Effector memory CD4-positive, alpha-beta T cell (primary cell): ENCODE data around the gene TTBK1.

ENCODE experiments used
- DNase-seq, 3 donors: peaks; one replicate each; pipeline ENCODE4 v3.0.0-alpha.2; 2020
- H3K27ac ChIP-seq: 2 replicates; pipeline ENCODE4 v1.7.0; 2013; ENCODE audit warnings: mild to moderate bottlenecking, low read length, moderate library complexity; ENCODE audit not compliant: insufficient read depth, poor library complexity, severe bottlenecking
- H3K27me3 ChIP-seq: replicated peaks from 2 replicates; pipeline ENCODE4 v1.7.0; 2013; ENCODE audit warnings: mild to moderate bottlenecking, low read length; ENCODE audit not compliant: insufficient read depth, control insufficient read depth, poor library complexity, severe bottlenecking
- H3K36me3 ChIP-seq: 2 replicates; pipeline ENCODE4 v1.7.0; 2013; ENCODE audit warnings: mild to moderate bottlenecking, low read length, moderate library complexity; ENCODE audit not compliant: control insufficient read depth, insufficient read depth
- H3K4me1 ChIP-seq: 2 replicates; pipeline ENCODE4 v1.7.0; 2013; ENCODE audit warnings: low read length, mild to moderate bottlenecking; ENCODE audit not compliant: control insufficient read depth, insufficient read depth, poor library complexity, severe bottlenecking
- H3K4me3 ChIP-seq: 2 replicates; pipeline ENCODE4 v1.7.0; 2013; ENCODE audit warnings: low read length, low read depth, mild to moderate bottlenecking; ENCODE audit not compliant: insufficient read depth, poor library complexity, severe bottlenecking
- H3K9me3 ChIP-seq: 2 replicates; pipeline ENCODE4 v1.7.0; 2013; ENCODE audit warnings: mild to moderate bottlenecking, low read length, moderate library complexity; ENCODE audit not compliant: control insufficient read depth

The TTBK1 gene

DNA sequence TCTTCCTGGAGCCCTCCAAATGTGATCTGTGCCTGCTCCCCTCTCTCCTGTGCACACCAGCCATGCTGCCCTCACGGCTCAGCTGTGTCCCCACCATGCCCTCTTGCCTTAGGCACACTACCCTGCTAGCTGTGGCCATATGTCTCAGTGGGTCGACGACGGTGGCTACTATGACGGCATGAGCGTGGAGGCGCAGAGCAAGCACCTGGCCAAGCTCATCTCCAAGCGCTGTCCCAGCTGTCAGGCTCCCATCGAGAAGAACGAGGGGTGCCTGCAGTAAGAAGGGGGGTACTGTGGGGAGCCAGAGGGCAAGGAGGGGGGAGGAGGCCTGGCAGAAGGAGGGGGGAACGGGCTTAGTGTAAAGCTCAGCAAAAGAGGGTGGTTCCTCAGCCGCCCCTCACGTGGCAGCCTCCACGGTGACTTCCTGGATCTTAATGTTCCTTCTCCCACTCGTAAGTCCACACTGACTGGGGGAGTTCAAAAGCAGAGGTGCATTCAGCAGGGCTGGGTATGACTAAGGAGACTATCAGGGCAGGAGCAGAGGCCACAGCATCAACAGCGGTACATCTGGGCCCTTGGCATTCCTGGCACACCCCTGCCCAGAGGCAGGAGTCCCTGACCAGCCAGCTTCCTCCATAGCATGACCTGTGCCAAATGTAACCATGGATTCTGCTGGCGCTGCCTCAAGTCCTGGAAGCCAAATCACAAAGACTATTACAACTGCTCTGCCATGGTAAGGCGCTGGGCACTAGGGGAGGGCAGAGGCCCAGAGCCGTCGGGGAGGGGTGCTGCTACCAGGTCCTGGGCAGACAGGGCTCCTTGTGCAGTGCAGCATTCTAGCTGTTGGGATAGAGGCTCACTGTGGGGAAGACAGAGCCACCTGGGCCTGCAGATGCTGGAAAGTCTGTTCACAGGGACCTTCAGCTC is 22.0 kb upstream of the TTBK1 start:
- Histone ChIP-seq H3K36me3 (peaks cover 17% of the 10 kb centered on the region), H3K4me3 (no peak overlapping the region), H3K27ac (peak overlapping the region; percentile 97), H3K27me3 (no peaks in the 10 kb centered on the region), H3K9me3 (no peaks in the 10 kb centered on the region), H3K4me1 (peaks cover 26% of the 10 kb centered on the region)
- DNase-seq: no peak

DNA sequence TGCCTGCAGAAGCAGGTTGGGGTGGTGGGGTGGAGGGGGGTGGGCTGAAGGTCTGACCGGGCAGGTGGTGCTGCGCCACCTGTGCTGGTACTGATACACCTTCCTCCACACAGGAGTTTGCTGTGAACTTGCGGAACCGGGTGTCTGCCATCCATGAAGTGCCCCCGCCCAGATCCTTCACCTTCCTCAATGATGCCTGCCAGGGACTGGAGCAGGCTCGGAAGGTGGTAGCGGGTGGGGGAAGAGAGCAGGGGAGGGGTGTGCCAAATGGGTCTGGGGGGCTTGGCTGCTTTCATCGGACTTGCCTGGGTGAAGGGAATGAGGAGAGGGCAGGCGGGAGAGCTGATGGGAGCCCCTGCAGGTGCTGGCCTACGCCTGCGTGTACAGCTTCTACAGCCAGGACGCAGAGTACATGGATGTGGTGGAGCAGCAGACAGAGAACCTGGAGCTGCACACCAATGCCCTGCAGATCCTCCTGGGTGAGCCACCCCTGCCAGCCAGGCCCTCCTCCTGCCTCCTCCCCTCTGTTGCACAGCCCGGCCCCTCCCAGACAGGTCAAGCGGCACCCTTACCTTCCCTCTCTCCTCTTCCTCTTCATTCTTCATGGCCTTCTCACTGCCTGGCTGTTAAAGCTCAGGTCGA is 20.7 kb upstream of the TTBK1 start:
- H3K36me3 ChIP-seq: peaks cover 9% of the 10 kb centered on the region
- no peak for DNase-seq
- H3K27me3 ChIP-seq: no peaks in the 10 kb centered on the region
- no peak overlapping the region for H3K4me3 ChIP-seq
- no peaks in the 10 kb centered on the region for H3K9me3 ChIP-seq
- H3K4me1 ChIP-seq: peaks cover 27% of the 10 kb centered on the region
- H3K27ac ChIP-seq: peak overlapping the region; percentile 97

DNA sequence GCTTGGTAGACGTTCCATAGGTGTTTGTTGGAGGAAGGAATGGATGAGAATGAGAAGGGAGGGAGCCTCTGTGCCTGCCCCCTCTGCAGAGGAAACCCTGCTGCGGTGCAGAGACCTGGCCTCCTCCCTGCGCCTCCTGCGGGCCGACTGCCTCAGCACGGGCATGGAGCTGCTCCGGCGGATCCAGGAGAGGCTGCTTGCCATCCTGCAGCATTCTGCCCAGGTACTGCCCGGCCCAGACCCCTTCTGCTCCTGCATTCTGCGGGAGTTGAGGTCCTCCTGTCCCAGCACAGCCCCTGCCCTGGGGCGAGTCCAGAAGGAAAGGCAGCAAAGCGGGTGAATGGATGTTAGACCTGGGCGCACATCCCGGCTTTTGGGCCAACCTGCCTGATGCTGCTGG is 20.1 kb upstream of the TTBK1 start:
- peak overlapping the region; percentile 97 for H3K27ac ChIP-seq
- no peaks in the 10 kb centered on the region for H3K9me3 ChIP-seq
- no peak overlapping the region for H3K4me3 ChIP-seq
- peaks cover 27% of the 10 kb centered on the region for H3K4me1 ChIP-seq
- DNase-seq: no peak
- no peaks in the 10 kb centered on the region for H3K27me3 ChIP-seq
- H3K36me3 ChIP-seq: peaks cover 9% of the 10 kb centered on the region

DNA sequence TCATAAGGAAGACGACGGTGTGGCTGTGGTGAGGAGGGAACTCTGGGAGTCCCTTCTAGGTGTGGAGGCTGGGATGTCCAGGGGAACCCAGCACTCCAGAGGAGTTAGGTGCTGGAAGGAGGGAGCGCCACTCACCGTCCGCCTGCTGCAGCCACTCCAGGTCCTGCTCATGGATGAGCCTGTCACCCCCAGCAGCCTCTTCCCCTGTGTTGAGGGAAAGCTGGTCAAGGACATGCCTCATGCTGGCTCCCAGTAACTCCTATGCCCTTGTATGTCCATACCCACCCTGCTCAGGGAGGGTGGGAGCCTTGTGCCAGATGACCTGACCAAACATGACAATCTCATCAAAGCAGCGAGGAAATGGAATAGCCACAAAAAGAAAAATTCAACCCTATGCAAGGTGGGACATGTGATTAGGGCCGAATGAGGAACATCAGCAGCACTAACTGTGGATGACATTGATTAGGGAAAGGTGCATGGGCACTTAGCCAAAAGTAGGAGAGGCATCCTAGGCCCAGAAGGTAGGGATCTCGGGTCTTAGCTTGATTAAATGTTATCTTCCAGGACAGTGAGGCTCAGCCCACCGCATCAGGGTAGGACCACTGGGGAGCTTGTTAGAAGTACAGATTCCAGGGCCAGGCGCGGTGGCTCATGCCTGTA is 17.0 kb upstream of the TTBK1 start:
- H3K4me3 ChIP-seq: no peak overlapping the region
- H3K9me3 ChIP-seq: no peaks in the 10 kb centered on the region
- no peak for DNase-seq
- peak overlapping the region; percentile 97 for H3K27ac ChIP-seq
- H3K27me3 ChIP-seq: no peaks in the 10 kb centered on the region
- H3K4me1 ChIP-seq: peaks cover 33% of the 10 kb centered on the region
- H3K36me3 ChIP-seq: peaks cover 4% of the 10 kb centered on the region

DNA sequence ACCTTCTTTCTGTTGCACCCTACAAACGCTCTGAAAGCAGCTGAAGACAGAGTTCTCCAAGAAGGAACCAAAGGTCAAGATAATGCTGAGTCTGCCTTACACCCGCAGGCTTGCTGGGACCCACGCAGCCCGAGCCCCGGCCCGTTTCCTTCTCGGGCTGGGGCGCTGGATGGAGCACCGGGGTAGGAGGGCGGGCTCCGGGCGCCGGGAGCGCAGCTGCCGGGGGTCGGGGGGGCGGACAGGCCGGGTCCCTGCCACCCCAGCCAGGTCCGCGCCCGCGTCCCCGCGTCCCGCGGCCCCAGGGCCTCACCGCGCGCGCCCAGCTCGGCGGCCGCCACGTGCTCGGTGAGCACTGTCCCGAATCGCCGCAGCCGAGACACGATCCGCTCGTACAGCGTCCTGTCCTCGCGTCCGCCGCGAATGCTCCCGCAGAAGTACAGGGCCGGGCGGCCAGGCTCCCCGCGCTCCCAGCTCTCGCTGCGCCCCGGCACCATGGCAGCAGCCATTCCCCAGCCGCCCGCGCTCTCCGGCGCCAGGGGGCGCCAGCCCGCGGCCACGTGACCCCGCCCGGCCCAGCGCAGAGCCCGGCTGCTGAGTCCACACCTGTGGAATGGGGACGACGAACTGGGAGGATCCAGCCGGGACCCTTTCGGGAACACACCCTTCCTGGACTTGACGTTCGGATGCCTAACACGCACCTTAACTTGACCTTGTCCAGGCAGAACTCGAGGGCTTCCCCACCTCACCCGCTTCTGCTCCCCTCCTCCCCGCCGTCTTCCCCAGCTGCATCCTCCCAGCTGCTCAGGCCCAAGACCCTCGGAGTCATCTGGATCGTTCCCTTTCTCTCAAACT is 14.1 kb upstream of the TTBK1 start, which contains the start of gene DNPH1:
TSS of gene DNPH1 (minus strand) at position 531 of the 852 bp plus-strand sequence. CDS start at position 506, 25 bp downstream.
- Histone ChIP-seq H3K27me3 (no peaks in the 10 kb centered on the region), H3K4me3 (peak within 1 kb of the TSS; percentile 66)

DNA sequence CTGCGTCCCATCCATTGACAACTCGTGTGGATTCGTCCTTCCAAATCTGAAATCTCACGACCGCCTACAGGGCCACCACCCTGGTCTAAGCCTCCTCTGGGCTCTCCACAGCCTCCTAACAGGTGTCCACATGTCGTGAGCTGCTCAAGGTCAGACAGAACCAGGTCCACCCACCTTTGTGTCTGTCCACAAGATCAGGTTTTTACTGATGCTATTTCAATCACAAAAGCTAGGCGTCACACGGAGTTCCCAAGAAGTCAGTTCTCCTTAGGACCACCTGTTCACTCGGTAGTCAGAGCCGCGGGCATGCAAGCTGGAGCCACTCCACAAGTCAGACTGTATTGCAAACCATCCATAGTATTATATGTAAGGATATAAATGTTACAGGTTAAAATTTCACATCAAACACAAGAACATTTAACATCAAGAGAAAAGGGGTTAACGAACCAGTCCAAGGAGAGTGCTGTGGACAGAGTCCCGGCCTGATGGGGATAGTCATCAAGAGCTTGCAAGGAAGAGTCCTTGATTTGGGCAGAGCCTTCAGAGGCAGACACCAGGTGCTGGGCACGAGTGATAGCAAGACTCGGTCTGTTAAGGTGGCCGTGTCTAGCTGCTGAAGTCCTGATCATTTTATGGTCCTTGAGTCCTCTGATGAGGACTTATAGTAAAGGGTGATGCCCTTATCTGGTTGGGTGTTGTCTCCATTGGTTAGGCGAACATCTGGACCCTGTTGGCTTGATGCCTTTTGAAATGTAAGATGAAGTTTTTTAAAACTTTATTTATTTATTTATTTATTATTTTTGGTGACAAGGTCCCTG is 13.3 kb upstream of the TTBK1 start:
- DNase-seq: no peak
- Histone ChIP-seq H3K27me3 (no peaks in the 10 kb centered on the region), H3K4me1 (peaks cover 20% of the 10 kb centered on the region), H3K9me3 (no peaks in the 10 kb centered on the region), H3K4me3 (peak overlapping the region; percentile 66), H3K36me3 (no peaks in the 10 kb centered on the region), H3K27ac (peak overlapping the region; percentile 76)

More for the DNA sequence above, 14.1 kb upstream of the TTBK1 start, which contains the start of gene DNPH1:
- DNase-seq: peak; percentile 50 to 65 (median 60)
- H3K27ac ChIP-seq: peak within 1 kb of the TSS; percentile 76
- H3K9me3 ChIP-seq: no peaks in the 10 kb centered on the region
- H3K4me1 ChIP-seq: peaks cover 27% of the 10 kb centered on the region
- H3K36me3 ChIP-seq: no peaks in the 10 kb centered on the region

DNA sequence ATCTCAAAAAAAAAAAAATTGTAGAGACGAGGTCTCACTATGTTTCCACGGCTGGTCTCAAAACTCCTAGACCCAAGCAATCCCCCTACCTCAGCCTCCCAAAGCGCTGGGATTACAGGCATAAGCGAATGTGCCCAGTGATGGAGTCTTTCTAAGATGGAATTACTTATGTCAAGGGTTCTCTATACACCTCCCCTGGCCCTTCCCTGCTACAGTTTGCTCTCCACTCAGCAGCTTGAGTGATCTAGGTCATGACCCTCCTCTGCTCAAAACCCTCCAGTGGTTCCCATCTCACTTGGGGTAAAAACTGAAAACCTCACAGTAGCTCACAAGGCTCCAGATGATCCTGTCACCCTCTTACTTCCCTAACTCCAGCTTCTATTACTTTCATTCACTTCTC is 12.2 kb upstream of the TTBK1 start:
- Histone ChIP-seq H3K4me3 (no peak overlapping the region), H3K36me3 (no peaks in the 10 kb centered on the region), H3K9me3 (no peaks in the 10 kb centered on the region), H3K27me3 (no peaks in the 10 kb centered on the region), H3K27ac (no peak overlapping the region), H3K4me1 (peaks cover 10% of the 10 kb centered on the region)
- no peak for DNase-seq

DNA sequence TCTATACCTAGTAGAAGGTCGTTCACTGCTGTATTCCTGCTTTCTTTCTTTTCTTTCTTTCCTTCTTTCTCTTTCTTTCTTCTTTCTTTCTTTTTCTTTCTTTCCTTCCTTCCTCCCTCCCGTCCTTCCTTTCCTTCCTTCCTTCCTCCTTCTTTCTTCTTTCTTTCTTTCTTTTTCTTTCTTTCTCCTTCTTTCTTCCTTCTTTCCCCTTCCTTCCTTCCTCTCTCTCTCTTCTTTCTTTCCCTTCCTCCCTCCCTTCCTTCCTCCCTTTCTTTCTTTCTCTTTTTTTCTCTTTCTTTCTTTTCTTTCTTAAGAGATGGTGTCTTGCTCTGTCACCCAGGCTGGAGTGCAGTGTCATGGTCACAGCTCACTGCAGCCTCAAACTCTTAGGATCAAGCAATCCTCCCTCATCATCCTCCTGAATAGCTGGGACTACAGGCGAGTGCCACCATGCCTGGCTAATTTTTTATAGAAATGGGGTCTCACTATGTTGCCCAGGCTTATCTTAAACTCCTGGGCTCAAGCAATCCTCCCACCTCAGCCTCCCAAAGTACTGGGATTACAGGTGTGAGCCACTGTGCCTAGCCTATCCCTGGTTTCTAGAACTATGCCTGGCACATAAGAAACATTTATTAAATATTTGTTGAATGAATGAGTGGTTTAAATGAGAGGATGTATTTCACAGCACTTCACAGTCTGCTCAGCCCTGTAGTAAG is 11.4 kb upstream of the TTBK1 start:
- H3K9me3 ChIP-seq: no peaks in the 10 kb centered on the region

More for the DNA sequence above, 11.4 kb upstream of the TTBK1 start:
- H3K4me3 ChIP-seq: no peak overlapping the region
- H3K27me3 ChIP-seq: no peaks in the 10 kb centered on the region
- H3K36me3 ChIP-seq: no peaks in the 10 kb centered on the region
- no peak for DNase-seq
- no peak overlapping the region for H3K27ac ChIP-seq
- H3K4me1 ChIP-seq: peaks cover 7% of the 10 kb centered on the region
